ENCODE measurements around the gene NUP133. TPM values are rescaled to one million over a fixed set of nuclear protein-coding genes. Genes with fewer than 3 reads are reported as not detected.
A peak's percentile ranks its signal among the peaks of the same experiment; 100 is the strongest.

The NUP133 gene
- total RNA-seq (2021) (66.9 to 73.7 TPM (median 67.8 TPM) in 3 replicates), Bru-seq, nascent RNA (percentile 79 among the genes with signal in this experiment)
- long read RNA-seq, experiment 1, full-length matches to known transcripts = 237 of 295 reads
- long read RNA-seq, experiment 1, partial matches to known transcripts = 38 of 295 reads
- long read RNA-seq, experiment 1, other reads (novel, unspliced or antisense) = 20 of 295 reads
- long read RNA-seq, experiment 2, full-length matches to known transcripts = 26 of 112 reads
- long read RNA-seq, experiment 2, partial matches to known transcripts = 55 of 112 reads
- long read RNA-seq, experiment 2, other reads (novel, unspliced or antisense) = 31 of 112 reads
- long read RNA-seq, experiment 3, full-length matches to known transcripts = 5 of 10 reads
- long read RNA-seq, experiment 3, partial matches to known transcripts = 3 of 10 reads
- long read RNA-seq, experiment 3, other reads (novel, unspliced or antisense) = 2 of 10 reads

DNA sequence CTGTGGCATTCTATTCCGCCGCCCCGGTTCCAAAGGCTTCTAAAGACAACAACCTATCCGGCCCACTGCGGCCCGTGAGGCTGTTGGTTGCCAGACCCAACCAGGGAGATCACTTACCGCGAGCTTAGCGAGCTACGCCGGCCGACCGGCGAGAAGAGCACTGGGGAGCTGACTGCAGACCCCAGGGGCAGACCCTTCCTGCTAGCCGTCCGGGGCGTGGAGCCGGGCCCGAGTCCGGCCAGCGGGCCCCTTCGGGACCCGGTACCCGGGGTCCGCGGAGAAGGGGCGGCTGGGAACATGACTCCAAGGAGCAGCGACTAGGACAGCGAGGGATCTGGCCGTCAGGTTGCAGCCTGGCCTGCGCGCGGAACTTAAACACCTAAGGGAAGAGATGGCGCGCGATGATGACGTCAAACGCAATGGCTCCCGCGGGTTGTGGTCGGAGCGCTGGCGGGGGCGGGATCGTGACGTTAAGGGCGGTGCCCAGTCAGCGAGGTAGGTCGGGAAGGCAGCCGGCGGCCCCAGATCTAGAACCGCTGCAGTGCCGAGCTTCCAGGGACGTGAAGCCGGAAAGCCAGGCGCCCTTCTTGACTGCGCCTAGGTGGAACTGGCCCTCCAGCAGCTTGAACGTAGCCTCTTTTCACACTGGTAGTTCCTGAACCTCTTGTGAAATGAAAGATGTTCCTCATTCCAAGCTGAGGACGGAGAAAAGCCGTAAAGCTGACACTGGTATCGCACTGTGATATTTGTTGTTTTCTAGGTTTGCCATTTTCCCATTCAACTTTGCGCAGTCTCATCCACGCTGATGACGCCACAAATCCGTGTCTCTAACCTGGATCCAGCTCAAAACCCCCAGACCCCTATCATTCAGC is at the start of gene NUP133:
Gene NUP133, minus strand, starts transcription at position 391 of the 872 bp plus-strand sequence. Its CDS starts 92 bp downstream, at position 299.
- ATAC-seq (peak; percentile 97), DNase-seq (ENCODE audit: low spot score) (peak; percentile 99)
- H3K36me3 Mint-ChIP-seq = peaks cover 7% of the 10 kb centered on the region
- POLR2A ChIA-PET = interaction anchor here (0.9 to 1.0 kb wide), 3 partner anchors 51 to 98 kb away, joined by 3 to 4 read pairs (median 4); partner anchors contain the start of gene ABCB10
- peak within 1 kb of the TSS; percentile 95 for H3K4me3 Mint-ChIP-seq
- H3K9me3 Mint-ChIP-seq = no peaks in the 10 kb centered on the region
- CTCF ChIA-PET = interaction anchor here (1.0 to 1.7 kb wide), 3 partner anchors 26 to 250 kb away, joined by 3 to 9 read pairs (median 4); no protein-coding TSS in a partner anchor
- no peaks in the 10 kb centered on the region; the same call in 1 of the 2 replicates for H3K27me3 Mint-ChIP-seq (ENCODE audit: low read depth)
- peak within 1 kb of the TSS; percentile 98 for H3K27ac Mint-ChIP-seq
- H3K4me1 Mint-ChIP-seq = peaks cover 15% of the 10 kb centered on the region
- TF ChIP-seq CREB1 (CRISPR knock-in tag; IDR thresholded peaks at IDR 0.05) (peak; percentile 76), ZNF416 (CRISPR knock-in tag; IDR thresholded peaks at IDR 0.05) (0 out of 2 replicates have a peak, but pooled peaks have one; percentile 3), GABPB1 (CRISPR knock-in tag; IDR thresholded peaks at IDR 0.05) (peak; percentile 71; the same call in 1 of the 2 replicates), SP1 (CRISPR knock-in tag; conservative IDR thresholded peaks at IDR 0.05) (peak; percentile 95), ZBTB21 (CRISPR knock-in tag; IDR thresholded peaks at IDR 0.05; ENCODE audit: borderline replicate concordance) (no peak), CBFB (CRISPR knock-in tag; IDR thresholded peaks at IDR 0.05; ENCODE audit: low read depth) (no peak), TEAD1 (CRISPR knock-in tag; IDR thresholded peaks at IDR 0.05) (peak; percentile 73), ETV6 (CRISPR knock-in tag; IDR thresholded peaks at IDR 0.05) (peak; percentile 71; the same call in 1 of the 2 replicates), FOXJ3 (CRISPR knock-in tag; IDR thresholded peaks at IDR 0.05; ENCODE audit: borderline replicate concordance) (no peak), CREM (CRISPR knock-in tag; IDR thresholded peaks at IDR 0.05) (peak; percentile 98), MYBL2 (CRISPR knock-in tag; IDR thresholded peaks at IDR 0.05) (peak; percentile 66), JAZF1 (CRISPR knock-in tag; IDR thresholded peaks at IDR 0.05) (no peak), SMAD4 (CRISPR knock-in tag; IDR thresholded peaks at IDR 0.05) (no peak), NFATC4 (CRISPR knock-in tag; IDR thresholded peaks at IDR 0.05) (no peak)
- TF ChIP-seq, protein P1, sequence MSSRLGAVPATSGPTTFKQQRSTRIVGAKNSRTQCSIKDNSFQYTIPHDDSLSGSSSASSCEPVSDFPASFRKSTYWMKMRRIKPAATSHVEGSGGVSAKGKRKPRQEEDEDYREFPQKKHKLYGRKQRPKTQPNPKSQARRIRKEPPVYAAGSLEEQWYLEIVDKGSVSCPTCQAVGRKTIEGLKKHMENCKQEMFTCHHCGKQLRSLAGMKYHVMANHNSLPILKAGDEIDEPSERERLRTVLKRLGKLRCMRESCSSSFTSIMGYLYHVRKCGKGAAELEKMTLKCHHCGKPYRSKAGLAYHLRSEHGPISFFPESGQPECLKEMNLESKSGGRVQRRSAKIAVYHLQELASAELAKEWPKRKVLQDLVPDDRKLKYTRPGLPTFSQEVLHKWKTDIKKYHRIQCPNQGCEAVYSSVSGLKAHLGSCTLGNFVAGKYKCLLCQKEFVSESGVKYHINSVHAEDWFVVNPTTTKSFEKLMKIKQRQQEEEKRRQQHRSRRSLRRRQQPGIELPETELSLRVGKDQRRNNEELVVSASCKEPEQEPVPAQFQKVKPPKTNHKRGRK (CRISPR knock-in tag; IDR thresholded peaks at IDR 0.05; ENCODE audit: borderline replicate concordance) = no peak
- TF ChIP-seq, protein P2, sequence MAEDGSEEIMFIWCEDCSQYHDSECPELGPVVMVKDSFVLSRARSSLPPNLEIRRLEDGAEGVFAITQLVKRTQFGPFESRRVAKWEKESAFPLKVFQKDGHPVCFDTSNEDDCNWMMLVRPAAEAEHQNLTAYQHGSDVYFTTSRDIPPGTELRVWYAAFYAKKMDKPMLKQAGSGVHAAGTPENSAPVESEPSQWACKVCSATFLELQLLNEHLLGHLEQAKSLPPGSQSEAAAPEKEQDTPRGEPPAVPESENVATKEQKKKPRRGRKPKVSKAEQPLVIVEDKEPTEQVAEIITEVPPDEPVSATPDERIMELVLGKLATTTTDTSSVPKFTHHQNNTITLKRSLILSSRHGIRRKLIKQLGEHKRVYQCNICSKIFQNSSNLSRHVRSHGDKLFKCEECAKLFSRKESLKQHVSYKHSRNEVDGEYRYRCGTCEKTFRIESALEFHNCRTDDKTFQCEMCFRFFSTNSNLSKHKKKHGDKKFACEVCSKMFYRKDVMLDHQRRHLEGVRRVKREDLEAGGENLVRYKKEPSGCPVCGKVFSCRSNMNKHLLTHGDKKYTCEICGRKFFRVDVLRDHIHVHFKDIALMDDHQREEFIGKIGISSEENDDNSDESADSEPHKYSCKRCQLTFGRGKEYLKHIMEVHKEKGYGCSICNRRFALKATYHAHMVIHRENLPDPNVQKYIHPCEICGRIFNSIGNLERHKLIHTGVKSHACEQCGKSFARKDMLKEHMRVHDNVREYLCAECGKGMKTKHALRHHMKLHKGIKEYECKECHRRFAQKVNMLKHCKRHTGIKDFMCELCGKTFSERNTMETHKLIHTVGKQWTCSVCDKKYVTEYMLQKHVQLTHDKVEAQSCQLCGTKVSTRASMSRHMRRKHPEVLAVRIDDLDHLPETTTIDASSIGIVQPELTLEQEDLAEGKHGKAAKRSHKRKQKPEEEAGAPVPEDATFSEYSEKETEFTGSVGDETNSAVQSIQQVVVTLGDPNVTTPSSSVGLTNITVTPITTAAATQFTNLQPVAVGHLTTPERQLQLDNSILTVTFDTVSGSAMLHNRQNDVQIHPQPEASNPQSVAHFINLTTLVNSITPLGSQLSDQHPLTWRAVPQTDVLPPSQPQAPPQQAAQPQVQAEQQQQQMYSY (CRISPR knock-in tag; IDR thresholded peaks at IDR 0.05) = no peak
- TF ChIP-seq, protein P3, sequence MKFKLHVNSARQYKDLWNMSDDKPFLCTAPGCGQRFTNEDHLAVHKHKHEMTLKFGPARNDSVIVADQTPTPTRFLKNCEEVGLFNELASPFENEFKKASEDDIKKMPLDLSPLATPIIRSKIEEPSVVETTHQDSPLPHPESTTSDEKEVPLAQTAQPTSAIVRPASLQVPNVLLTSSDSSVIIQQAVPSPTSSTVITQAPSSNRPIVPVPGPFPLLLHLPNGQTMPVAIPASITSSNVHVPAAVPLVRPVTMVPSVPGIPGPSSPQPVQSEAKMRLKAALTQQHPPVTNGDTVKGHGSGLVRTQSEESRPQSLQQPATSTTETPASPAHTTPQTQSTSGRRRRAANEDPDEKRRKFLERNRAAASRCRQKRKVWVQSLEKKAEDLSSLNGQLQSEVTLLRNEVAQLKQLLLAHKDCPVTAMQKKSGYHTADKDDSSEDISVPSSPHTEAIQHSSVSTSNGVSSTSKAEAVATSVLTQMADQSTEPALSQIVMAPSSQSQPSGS (CRISPR knock-in tag; IDR thresholded peaks at IDR 0.05; ENCODE audit: borderline replicate concordance, low read depth) = no peak
- TF ChIP-seq, protein P4, sequence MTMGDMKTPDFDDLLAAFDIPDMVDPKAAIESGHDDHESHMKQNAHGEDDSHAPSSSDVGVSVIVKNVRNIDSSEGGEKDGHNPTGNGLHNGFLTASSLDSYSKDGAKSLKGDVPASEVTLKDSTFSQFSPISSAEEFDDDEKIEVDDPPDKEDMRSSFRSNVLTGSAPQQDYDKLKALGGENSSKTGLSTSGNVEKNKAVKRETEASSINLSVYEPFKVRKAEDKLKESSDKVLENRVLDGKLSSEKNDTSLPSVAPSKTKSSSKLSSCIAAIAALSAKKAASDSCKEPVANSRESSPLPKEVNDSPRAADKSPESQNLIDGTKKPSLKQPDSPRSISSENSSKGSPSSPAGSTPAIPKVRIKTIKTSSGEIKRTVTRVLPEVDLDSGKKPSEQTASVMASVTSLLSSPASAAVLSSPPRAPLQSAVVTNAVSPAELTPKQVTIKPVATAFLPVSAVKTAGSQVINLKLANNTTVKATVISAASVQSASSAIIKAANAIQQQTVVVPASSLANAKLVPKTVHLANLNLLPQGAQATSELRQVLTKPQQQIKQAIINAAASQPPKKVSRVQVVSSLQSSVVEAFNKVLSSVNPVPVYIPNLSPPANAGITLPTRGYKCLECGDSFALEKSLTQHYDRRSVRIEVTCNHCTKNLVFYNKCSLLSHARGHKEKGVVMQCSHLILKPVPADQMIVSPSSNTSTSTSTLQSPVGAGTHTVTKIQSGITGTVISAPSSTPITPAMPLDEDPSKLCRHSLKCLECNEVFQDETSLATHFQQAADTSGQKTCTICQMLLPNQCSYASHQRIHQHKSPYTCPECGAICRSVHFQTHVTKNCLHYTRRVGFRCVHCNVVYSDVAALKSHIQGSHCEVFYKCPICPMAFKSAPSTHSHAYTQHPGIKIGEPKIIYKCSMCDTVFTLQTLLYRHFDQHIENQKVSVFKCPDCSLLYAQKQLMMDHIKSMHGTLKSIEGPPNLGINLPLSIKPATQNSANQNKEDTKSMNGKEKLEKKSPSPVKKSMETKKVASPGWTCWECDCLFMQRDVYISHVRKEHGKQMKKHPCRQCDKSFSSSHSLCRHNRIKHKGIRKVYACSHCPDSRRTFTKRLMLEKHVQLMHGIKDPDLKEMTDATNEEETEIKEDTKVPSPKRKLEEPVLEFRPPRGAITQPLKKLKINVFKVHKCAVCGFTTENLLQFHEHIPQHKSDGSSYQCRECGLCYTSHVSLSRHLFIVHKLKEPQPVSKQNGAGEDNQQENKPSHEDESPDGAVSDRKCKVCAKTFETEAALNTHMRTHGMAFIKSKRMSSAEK (CRISPR knock-in tag; IDR thresholded peaks at IDR 0.05; ENCODE audit: borderline replicate concordance) = no peak
- TF ChIP-seq, protein P5, sequence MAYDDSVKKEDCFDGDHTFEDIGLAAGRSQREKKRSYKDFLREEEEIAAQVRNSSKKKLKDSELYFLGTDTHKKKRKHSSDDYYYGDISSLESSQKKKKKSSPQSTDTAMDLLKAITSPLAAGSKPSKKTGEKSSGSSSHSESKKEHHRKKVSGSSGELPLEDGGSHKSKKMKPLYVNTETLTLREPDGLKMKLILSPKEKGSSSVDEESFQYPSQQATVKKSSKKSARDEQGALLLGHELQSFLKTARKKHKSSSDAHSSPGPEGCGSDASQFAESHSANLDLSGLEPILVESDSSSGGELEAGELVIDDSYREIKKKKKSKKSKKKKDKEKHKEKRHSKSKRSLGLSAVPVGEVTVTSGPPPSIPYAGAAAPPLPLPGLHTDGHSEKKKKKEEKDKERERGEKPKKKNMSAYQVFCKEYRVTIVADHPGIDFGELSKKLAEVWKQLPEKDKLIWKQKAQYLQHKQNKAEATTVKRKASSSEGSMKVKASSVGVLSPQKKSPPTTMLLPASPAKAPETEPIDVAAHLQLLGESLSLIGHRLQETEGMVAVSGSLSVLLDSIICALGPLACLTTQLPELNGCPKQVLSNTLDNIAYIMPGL (CRISPR knock-in tag; IDR thresholded peaks at IDR 0.05) = peak; percentile 39; the same call in 1 of the 2 replicates
